Sciatic nerve (tissue), 2 donors: ENCODE data around the gene CTPS2. TPM values are rescaled to one million over a fixed set of nuclear protein-coding genes. Genes with fewer than 3 reads are reported as not detected.
"Not testable (repeated sequence)": the region's sequence is repeated elsewhere in the genome, so short reads cannot be mapped to it uniquely, and the experiment has no call there.

ENCODE experiments used
- ATAC-seq: fragments of 200-7000 bp; cut with Tn5 transposase; one replicate; pipeline ENCODE4 v1.9.1; 2020; ENCODE audit warnings: mild to moderate bottlenecking, moderate library complexity
- DNase-seq: peaks from one replicate; pipeline ENCODE4 v3.0.0-alpha.2; 2020; ENCODE audit warnings: low spot score
- intact Hi-C: fragments of 100-400 bp; cut with DNase I; formaldehyde crosslinking; loops from one replicate; pipeline ENCODE4 v1.14.2; 2022
- total RNA-seq: library from RNA; stranded (reverse); fragmentation: NEBNext Ultra II Directional; extraction: Animal tissue kit (Norgen Biotek cat#: 25700); gene quantifications from one replicate; pipeline ENCODE4 v1.2.1, GENCODE V29; 2021
- donor health status: DM: no; HTN: no; CAD: no.
- donor health status: DM: no; HTN: no; CAD: no.

The CTPS2 gene
- total RNA-seq, 1 donor from 2014 or later = 17.0 TPM

DNA sequence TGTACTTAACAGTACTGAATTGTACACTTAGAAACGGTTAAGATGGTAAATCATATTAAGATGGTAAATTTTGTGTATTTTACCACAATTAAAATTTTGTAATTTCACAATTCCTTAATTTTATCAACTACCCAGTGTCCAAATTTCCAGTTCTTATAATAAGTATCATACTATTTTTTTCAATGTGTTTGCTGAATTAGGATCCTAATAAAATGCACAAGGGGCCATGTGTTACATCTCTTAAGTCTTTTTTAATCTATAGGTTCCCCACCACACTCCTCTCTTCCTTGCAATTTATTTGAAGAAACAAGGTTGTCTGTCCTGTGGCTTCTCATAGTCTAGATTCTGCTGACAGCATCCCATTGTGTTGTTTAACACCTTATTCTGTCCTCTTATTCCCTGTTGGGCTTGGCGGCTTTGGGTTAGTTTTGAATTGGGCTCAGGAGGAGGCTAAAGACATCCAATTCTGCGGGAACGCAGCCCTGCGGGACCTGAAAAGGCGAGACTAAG is 6.4 kb upstream of the CTPS2 start:
- intact Hi-C loops = no loop called here
- no peak for ATAC-seq

DNA sequence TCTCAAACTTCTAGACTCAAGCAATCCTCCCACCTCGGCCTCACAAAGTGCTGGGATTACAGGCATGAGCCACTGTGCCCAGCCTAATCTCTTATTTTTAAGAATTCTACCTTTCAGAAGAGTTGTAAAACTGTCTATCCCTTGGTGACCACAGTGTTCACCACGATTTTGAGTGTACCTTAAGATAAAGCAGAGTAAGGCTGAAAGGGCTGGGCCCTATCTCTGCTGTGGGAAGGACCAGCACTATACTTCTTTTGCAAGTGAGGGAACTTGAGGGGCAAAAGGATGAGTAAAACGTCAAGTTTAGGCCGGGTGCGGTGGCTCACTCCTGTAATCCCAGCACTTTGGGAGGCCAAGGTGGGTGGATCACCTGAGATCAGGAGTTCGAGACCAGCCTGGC is 4.0 kb upstream of the CTPS2 start:
- ATAC-seq, DNase-seq, intact Hi-C loops: not testable (repeated sequence)

More for the DNA sequence above, 6.4 kb upstream of the CTPS2 start:
- no peak for DNase-seq

DNA sequence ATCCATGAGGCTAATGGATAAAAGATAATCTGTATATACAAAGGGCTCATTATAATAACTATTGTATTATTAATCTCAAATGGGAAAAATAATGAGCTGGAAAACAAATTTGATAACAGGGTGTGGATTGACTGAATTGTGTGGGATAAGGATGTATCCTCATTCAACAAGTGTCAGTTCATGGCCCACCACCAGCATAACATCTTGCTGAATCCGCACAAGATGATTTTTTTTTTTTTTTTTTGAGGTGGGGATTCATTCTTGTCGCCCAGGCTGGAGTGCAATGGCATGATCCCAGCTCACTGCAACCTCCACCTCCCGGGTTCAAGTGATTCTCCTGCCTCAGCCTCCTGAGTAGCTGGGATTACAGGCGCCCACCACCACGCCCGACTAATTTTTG is 3.2 kb upstream of the CTPS2 start:
- intact Hi-C loops, ATAC-seq, DNase-seq: not testable (repeated sequence)

DNA sequence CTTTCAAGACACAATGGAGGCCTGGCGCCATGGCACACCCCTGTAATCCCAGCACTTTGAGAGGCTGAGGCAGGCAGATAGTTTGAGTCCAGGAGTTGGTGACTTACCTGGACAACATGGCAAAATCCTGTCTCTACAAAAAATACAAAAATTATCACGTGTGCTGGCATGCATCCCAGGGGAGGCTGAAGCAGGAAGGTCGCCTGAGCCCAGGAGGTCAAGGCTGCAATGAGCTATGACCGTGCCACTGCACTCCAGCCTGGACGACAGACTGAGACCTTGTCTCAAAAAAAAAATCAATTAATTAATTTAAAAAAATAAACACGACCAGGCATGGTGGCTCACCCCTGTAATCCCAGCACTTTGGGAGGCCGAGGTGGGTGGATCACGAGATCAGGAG is 2.0 kb upstream of the CTPS2 start:
- ATAC-seq = no peak
- no peak for DNase-seq
- intact Hi-C loops = no loop called here

DNA sequence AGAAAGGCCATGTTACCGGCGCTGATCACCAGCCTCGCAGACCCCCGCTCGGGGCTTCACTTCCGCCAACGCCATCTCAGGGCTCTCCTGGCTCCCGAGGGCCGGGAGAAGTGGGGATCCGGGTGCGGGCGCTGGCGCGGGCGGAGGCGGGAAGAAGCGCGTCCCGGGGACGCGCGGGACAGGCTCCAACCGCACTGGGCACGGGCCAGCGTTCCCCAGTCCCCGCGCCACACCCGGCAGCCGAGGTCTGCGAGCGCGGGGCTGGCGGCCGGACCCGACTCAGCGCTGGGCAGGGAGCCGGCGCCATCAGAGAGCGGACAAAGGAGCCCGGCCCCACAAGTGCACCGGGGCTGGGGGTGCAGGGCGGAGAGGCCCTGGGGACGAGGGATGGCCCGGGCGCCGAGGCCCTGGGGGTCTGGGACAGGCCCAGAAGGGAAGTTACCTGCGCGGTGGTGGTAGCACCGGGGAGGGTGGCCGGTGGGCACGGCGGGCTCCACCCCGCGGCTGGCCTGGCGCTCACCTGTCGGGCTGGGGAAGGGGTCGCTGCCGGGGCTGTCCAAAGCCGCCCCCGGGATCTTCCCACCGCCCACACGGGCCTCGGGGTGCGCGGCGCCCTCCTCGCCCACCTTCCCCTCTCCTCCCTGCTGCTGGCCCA is 449 bp downstream of the CTPS2 start:
- intact Hi-C loops = no loop called here
- ATAC-seq = peak; percentile 27

DNA sequence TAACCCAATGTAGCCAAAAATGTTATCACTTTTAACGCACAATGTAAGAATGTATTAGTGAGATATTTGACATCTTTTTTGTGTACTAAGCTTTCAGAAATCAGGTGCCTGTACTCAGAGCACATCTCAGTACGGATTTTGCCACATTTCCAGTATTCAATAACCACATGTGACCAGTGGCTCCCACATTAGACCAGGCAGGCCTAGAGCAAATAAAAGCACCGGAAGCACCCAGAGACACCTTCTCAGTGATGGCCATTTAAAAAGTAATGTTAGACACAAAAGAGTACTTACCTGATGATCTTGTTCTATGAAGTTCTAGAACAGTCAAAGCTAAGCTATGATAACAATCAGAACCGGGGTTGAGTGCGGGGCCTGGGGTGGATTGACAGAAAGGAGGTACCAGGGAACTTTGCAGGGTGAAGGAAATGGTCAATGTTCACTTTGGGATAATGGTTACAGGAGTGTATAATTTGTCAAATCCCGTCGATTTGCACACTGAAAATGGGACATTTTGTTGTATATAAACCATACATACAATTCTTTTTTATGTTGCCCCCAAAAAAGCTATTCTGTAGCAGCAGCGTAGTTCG is 1.2 kb downstream of the CTPS2 start:
- intact Hi-C loops = no loop called here
- ATAC-seq (peak; percentile 10), DNase-seq (no peak)

More for the DNA sequence above, 449 bp downstream of the CTPS2 start:
- DNase-seq = no peak

DNA sequence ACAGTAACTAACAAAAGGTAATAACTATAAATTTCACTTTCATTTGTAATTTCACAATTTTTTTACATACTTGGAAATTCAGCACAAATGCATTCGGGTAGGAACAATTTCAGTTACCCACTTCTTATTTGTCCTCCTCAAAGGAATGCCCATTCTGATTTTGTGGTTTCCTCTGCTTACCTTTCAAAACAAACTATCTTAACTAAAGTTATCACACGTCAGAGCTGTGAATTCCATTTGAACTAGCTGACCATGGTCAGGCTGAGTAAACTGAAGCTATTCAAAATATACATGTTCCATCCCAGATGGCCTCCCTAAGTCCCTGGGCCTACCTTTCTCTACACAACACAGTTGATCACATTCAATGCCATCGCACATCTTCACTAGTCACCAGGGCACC is 4.5 kb downstream of the CTPS2 start:
- no peak for DNase-seq
- no peak for ATAC-seq
- intact Hi-C loops = no loop called here

DNA sequence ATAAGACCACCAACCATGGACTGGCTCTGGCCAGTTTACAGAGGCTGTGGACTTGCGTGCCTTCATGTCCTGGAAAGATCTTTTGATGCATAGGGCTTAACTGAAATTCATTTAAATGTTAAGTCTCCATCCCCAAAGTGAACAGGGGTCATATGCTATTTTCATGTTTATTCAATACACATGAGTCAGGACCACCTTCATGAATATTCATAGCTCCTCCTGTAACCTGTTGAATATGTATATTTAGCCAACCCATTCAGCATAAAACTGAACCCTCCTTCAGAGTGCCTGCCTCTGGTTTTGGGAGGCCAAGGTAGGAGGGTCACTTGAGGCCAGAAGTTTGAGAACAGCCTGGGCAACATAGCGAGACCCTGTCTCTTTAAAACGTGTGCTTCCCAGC is 7.1 kb downstream of the CTPS2 start:
- intact Hi-C loops = no loop called here
- ATAC-seq (no peak), DNase-seq (no peak)

DNA sequence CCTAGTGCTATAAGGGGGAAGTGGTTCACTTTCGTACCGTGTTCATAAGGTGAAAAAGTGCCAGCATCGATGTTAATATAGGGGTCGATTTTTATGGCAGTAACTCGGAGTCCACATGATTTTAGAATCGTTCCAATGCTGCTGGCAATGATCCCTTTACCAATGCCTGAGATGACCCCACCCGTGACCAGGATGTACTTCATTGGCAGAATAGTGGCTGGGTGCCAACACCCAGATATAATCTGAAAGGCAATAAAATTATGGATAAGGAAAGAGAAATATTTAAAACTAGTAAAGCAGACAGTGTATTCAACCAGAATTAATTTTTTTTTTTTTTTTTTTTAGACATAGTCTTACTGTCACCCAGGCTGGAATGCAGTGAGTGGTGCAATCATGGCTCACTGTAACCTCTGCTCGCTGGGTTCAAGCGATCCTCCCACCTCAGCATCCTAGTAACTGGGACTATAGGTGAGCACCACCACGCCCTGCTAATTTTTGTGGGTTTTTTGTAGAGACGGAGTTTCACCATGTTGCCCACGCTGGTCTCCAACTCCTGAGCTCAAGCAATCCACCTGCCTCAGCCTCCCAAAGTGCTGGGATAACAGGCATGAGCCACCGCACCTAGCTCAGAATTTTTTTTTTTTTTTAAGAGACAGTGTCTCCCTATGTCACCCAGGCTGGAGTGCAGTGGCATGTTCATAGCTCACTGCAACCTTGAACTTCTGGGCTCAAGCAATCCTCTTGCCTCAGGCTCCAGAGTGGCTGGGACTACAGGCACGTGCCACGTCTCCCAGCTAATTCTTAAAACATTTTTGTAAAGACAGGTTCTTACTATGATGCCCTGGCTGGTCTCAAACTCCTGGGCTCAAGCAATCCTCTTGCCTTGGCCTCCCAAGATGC is 9.5 kb downstream of the CTPS2 start:
- intact Hi-C loops = no loop called here
- ATAC-seq = no peak
- DNase-seq = no peak

DNA sequence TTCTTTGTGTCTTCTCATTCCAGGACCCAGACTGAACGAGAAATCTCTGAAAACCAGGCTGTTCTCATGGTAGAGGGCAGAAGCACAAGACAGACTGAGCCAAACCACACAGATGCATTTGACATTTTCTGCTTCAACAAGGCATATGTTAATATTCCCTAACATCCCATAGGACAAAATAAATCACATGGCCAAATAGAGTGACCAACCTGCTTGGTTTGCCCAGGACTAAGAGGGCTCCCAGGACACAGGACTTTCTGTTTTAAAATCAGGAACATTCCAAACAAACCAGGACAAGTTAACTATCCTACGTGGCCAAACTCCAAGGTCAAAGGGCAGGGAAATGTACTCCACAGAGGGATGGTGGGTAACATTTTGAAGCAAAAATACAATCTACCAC is 11.7 kb downstream of the CTPS2 start:
- intact Hi-C loops = no loop called here
- ATAC-seq = no peak
- no peak for DNase-seq

DNA sequence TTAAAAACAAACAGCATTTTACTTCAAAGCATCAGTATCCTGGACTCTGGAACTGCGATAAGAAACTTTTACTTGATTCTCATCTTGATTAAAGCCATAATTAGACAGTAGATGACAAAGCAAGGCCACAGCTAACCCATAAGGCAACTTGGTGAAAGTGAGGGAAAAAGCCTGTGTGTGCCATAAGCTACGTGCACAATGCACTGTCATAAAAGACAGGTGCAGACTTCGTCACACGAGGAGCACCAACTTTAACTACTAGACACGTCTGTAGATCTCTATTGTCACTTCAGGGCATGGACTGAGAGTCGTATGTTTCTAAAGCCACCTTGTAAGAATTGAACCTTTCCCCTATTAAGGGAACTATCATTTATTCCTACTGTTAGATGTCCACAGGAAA is 13.1 kb downstream of the CTPS2 start:
- ATAC-seq (no peak), DNase-seq (no peak)
- intact Hi-C loops = no loop called here

DNA sequence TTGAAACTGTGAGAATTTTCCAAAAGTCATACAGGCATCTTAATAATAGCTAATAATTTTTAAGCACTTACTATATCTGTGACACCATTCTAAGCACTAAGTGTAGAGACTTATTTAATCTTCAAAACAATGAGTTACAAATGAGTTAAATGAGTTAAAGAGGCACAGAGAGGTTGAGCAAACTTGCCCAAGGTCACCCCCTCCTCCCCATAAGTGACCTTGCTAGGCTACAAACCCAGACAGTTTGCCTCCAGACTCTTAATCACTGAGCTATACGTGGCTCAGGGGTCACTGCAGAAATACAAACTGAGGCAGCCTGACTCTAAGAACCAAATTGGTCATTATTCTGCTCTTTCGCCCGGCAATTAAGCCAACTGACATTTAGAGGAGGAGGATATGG is 15.5 kb downstream of the CTPS2 start:
- intact Hi-C loops = no loop called here

DNA sequence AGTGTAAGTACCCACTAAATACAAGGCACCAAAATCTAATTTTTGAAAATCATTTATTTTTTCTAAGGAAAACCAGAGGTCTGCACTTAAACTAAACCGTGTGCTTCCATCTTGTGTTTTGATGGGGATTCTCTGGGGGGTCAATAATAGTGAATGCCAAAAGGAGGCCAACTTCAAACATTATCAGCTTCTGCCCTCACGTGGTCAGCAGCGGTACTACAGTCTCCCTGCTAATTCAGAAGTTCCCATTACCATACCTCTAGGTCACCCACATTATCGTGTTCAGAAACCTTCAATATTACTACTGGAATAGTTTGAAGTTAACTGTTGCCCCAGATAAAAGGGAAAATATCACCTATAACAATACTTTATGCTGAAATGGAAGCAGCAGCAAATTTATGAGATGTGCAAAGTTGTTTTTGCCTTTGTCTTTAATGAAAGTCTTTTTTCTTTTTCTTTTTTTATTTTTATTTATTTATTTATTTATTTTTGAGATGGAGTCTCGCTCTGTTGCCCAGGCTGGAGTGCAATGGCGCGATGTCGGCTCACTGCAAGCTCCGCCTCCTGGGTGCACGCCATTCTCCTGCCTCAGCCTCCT is 17.3 kb downstream of the CTPS2 start:
- peak; percentile 75 for ATAC-seq
- intact Hi-C loops = no loop called here
- DNase-seq = peak; percentile 78

More for the DNA sequence above, 15.5 kb downstream of the CTPS2 start:
- DNase-seq (no peak), ATAC-seq (no peak)

DNA sequence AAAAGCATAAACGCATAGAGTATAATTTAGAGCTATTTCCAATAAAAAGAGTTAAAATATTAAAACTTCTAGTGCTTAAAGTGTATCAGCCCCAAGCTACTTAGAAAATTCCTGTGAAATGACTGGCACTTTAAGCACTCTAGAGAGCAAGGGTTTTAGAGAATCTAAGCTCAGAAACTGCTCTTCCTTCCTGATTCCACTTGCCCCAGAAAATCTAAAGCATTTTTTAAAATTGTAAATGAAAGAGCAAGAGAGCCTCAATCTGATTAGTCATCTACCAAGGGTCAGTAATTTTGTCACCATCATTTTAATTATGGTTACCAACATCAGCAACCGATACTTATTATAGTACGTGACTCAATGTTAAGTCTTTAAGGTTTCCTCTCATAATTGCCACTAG is 25.0 kb downstream of the CTPS2 start:
- DNase-seq (no peak), ATAC-seq (no peak)
- intact Hi-C loops = no loop called here

DNA sequence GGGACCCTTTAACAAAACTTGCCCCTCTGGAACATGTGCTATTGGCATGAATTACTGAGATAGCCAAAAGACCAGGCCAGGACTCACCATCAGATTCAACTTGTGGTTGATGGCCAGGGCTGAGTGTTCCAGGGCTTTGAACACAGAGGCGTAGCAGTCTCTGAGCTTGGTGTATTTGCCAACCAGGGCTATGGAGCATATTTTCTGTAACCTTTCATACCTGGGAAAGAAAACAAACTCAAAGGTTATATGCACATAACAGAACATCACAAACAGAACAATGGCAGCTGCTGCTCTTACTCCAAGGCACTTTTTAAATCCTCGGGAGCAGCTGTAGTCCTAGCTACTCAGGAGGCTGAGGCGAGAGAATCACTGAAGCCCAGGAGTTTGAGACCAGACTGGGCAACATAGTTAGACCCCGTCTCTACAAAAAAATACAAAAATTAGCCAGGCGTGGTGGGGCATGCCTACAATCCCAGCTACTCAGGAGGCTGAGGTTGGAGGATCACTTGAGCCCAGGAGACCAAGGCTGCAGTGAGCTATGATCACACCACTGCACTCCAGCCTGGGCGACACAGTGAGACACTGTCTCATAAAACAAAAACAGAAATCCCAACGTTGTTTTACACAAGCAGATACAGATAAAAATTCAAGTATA is 29.3 kb downstream of the CTPS2 start:
- no peak for ATAC-seq
- intact Hi-C loops = no loop called here

DNA sequence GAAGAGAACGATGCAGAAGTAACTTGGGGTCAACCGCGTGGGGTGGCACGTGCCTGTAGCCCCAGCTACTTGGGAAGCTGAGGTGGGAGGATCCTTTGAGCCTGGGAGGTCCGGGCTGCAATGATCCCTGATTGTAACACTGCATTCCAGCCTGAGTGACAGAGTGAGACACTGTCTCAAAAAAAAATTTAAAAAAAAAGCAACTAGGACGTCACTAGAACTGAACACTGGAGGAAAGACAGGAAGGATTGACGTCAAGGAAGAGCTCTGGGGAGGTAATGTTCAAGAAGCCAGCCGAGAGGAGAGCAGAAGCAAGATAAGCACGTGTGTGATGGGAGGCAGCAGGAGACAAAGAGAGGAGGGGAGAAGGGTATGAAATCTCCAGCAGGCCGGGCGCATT is 33.8 kb downstream of the CTPS2 start:
- intact Hi-C loops = no loop called here
- no peak for ATAC-seq

More for the DNA sequence above, 29.3 kb downstream of the CTPS2 start:
- DNase-seq = no peak

DNA sequence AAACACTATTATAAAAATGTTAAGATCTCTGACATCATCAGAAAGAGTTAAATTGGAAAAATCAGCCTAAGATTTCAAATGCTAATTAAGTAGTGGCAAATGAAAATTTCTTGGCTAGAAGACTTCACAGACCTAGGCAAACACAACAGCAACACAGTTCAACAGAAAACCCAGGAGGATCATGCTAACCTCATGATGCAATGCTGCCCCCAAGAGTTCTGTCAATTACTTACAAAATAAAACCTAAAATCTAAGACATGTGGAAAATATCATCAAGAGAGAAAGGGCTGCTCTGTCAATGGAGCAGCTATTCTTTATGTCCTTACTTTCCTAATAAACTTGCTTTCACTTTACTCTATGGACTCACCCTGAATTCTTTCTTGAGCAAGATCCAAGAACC is 41.5 kb downstream of the CTPS2 start:
- intact Hi-C loops = no loop called here
- no peak for DNase-seq
- peak; percentile 85 for ATAC-seq

More for the DNA sequence above, 33.8 kb downstream of the CTPS2 start:
- DNase-seq = no peak

DNA sequence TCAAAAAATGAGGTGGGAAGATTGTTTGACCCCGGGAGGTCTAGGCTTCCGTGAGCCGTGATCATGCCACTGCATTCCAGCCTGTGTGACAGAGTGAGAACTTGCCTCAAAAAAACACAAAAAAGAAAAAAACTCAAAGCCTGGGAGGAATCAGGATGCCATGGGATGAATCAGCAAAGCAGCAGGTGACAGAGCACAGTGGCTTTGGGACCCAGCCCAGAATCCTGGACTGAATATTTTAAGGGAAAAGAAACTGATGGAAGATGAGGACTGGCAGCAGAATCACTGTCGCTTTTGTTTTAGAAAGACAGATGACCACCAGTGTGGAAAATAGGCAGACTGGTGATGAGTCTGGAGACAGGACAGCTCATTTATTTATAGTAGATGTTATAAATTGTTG is 45.9 kb downstream of the CTPS2 start:
- intact Hi-C loops = no loop called here
- no peak for DNase-seq
- no peak for ATAC-seq

DNA sequence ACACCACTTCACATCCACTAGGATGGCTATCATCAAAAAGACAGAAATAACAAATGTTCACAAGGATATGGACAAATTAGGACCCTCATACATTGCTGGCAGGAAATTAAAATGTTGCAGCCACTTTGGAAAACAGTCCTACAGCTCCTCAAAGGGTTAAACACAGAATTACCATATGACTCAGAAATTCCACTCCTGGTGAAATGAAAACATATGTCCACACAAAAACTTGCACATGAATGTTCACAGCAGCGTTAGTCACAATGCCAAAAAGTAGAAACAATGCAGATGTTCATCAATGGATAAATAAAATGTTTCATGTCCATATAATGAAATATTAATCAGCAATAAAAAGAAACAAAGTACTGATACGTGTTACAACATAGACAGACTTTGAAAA is 47.4 kb downstream of the CTPS2 start:
- DNase-seq (no peak), ATAC-seq (no peak)
- intact Hi-C loops = no loop called here
